Epithelial cell of esophagus (primary cell): ENCODE results near the gene SPATA25.

Experiments
- DNase-seq: peaks from one replicate; pipeline ENCODE4 v3.0.0; 2010; ENCODE audit warnings: low read depth
- H3K4me3 ChIP-seq: 2 replicates; pipeline ENCODE4 v1.5.1; 2011; ENCODE audit warnings: mild to moderate bottlenecking, low read length, control low read depth
- TF ChIP-seq, protein P1 (sequence below): IDR thresholded peaks from 2 replicates; pipeline ENCODE4 v1.5.1; 2011; ENCODE audit warnings: low read depth, mild to moderate bottlenecking, low read length, control low read depth, inconsistent platforms; ENCODE audit not compliant: insufficient read depth; ENCODE audit errors: missing control alignments

Gene SPATA25

DNA sequence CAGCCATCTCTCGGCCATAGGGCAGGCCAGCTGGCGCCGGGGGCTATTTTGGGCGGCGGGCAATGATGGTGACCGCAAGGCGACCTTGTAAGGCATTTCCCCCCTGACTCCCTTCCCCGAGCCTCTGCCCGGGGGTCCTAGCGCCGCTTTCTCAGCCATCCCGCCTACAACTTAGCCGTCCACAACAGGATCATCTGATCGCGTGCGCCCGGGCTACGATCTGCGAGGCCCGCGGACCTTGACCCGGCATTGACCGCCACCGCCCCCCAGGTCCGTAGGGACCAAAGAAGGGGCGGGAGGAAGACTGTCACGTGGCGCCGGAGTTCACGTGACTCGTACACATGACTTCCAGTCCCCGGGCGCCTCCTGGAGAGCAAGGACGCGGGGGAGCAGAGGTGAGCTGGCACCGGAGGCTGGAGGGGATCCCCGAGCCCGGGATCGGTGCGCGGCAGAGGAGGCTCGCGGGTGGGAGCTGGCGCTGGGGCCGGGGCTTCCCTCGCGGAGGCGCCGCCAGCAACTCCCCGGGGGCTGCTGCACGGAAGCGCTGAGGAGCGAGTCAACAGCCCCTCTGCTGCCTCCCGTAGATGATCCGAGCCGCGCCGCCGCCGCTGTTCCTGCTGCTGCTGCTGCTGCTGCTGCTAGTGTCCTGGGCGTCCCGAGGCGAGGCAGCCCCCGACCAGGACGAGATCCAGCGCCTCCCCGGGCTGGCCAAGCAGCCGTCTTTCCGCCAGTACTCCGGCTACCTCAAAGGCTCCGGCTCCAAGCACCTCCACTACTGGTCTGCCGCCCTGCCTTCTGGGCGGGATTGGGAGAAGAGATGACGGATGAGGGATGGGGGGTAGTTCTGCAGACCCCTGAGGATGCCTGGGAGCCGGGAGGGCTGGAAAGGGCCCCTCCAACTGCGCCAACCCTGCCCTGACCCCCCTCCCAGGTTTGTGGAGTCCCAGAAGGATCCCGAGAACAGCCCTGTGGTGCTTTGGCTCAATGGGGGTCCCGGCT is 3.9 kb upstream of the SPATA25 start, which contains the start of the genes CTSA and NEURL2:
CTSA (plus strand) TSS at position 351 of the 999 bp plus-strand sequence; CDS start at position 585, 234 bp downstream.
NEURL2 (minus strand) TSS at position 224 of the 999 bp plus-strand sequence; CDS start at position 7, 217 bp downstream.
- TF ChIP-seq, protein P1, sequence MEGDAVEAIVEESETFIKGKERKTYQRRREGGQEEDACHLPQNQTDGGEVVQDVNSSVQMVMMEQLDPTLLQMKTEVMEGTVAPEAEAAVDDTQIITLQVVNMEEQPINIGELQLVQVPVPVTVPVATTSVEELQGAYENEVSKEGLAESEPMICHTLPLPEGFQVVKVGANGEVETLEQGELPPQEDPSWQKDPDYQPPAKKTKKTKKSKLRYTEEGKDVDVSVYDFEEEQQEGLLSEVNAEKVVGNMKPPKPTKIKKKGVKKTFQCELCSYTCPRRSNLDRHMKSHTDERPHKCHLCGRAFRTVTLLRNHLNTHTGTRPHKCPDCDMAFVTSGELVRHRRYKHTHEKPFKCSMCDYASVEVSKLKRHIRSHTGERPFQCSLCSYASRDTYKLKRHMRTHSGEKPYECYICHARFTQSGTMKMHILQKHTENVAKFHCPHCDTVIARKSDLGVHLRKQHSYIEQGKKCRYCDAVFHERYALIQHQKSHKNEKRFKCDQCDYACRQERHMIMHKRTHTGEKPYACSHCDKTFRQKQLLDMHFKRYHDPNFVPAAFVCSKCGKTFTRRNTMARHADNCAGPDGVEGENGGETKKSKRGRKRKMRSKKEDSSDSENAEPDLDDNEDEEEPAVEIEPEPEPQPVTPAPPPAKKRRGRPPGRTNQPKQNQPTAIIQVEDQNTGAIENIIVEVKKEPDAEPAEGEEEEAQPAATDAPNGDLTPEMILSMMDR: no peak
- H3K4me3 ChIP-seq: peak within 1 kb of the TSS; percentile 89
- peak; percentile 89 for DNase-seq

DNA sequence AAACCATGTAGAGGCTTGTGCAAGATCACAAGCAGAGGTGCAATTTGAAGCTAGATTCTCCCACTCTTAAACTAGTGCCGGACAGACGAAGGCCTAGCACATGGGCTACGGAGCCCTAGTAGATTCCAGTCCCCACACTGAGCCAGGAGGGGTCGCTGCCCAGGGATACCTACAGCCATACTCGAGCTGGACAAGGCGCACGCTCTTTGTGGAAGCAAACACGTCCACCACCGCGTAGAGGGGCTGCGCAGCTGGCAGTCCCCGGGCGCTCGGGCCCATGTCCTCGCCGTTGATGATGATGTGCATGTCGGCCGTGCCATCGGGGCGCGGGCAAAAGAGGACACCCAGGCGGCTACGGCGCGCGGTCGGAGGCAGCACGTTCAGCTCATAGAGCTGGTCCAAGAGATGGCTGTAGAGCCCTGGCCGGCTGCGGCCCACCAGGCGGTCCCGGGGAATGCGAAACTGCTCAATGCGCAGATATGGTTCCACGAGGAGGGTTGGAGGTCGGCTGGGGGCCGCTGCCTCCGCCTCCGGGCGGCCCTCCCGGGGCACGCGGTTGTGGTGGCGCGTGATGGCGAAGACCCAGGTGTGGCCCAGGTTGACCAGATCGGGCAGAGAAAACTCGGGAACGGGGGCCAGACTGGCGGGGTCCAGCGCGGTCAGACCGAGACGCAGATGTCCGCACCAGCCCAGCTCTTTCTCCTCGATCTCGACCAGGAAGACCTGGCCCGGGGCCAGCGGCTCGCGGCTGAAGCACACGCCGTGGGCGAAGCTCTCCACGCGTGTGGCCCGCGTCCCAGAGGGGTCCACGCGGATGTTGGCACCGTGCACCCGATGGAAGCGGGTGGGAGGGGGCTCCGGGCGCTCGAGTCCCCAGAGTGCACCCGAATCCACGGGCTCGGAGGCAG is 2.9 kb upstream of the SPATA25 start:
- TF ChIP-seq, protein P1: peak; percentile 63
- H3K4me3 ChIP-seq: peak overlapping the region; percentile 89
- DNase-seq: peak; percentile 72

DNA sequence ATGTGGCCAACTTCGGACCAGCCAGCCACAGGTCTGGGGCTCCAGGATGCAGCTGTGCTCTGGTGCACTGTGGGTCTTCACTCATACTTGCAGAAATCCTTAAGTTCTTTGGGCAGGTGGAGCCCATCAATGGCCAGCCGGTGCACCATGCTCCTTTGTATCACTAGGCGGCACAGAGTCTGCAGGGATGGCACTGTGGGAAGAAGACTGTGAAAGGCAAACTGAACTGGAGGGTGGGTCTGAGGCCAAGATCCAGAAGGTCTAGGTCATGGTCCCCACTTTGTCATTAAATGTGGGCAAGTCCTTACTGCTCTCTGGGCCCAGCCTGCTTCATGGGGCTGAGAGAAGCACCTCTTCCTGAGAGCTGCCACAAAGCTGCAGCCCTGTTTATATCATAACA is 1.3 kb upstream of the SPATA25 start:
- TF ChIP-seq, protein P1: no peak
- H3K4me3 ChIP-seq: no peak overlapping the region
- no peak for DNase-seq

DNA sequence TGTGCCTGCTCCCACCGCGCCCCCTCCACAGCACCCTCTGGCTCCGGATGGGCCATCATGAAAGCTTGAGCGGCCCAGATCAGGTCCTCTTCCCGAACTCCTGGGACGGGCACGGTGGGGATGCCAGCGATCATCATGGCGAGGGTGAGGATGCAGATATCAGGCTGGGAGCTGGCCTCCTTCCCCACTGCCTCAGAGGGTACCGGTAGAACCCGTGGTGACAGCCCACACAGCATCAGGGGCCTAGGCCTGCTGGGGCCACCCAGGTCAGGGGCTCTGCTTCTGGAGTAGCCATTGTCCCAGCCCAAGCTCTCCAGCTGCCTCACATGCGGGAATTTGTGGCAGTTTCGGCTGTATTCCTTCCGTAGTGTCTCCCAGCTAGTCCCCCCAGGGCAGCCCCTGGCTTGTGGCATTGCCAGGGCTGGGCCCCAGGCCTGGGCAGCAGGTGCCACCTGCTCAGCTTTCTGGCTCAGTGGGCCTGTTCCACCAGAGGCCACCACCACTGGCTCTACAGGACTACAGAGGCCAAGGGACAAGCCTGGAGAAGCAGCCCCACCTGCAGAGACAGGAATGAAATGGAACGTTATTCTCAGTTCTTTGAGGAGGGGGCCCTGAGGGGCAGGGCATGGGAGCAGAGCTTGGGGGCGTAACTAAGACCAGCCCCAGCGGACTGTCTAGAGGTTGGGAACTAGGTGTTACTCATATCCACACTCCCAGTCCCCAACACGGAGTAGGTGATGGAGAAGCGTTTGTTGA is 654 bp downstream of the SPATA25 start:
- H3K4me3 ChIP-seq: no peak overlapping the region
- no peak for DNase-seq
- TF ChIP-seq, protein P1: no peak

DNA sequence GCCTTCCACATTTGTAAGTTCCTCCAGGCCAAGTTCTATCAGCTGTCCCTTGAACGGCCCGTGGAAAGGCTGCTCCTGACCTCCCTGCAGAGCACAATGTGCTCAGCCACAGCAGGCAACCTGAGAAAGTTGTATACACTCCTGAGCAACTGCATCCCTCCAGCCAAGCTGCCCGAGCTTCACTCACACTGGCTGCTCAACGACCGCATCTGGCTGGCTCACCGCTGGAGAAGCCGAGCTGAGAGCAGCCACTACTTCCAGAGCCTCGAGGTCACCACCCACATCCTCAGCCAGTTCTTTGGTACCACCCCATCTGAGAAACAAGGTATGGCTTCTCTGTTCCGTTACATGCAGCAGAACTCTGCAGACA is 4.3 kb downstream of the SPATA25 start:
- H3K4me3 ChIP-seq: no peak overlapping the region
- TF ChIP-seq, protein P1: no peak
- DNase-seq: no peak

DNA sequence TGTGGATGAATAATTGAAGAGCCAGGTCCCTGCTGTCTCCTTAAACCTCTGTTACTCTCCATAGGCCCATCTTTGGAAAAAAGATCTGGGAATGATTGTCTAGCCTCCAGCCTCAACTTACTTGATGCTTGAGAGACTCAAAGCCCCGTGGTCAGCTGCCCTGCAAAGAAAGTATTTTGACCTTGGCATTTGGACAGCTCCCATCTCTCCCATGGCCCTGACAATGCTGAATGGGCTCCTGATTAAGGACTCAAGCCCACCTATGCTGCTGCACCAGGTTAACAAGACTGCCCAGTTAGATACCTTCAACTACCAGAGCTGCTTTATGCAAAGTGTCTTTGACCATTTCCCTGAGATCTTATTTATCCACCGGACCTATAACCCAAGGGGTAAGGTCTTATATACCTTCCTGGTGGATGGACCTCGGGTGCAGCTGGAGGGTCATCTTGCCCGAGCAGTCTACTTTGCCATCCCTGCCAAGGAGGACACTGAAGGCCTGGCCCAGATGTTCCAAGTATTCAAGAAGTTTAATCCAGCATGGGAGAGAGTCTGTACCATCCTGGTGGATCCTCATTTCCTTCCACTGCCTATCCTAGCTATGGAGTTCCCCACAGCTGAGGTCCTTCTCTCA is 4.8 kb downstream of the SPATA25 start:
- TF ChIP-seq, protein P1: no peak
- no peak for DNase-seq
- no peak overlapping the region for H3K4me3 ChIP-seq
